ENCODE data around the gene ADTRP. TPM values are rescaled to one million over a fixed set of nuclear protein-coding genes. Genes with fewer than 3 reads are reported as not detected.

ADTRP gene
- total and polyA plus RNA-seq, 10 donors, result 1.00 to 7.4 (median 2.0) TPM

DNA sequence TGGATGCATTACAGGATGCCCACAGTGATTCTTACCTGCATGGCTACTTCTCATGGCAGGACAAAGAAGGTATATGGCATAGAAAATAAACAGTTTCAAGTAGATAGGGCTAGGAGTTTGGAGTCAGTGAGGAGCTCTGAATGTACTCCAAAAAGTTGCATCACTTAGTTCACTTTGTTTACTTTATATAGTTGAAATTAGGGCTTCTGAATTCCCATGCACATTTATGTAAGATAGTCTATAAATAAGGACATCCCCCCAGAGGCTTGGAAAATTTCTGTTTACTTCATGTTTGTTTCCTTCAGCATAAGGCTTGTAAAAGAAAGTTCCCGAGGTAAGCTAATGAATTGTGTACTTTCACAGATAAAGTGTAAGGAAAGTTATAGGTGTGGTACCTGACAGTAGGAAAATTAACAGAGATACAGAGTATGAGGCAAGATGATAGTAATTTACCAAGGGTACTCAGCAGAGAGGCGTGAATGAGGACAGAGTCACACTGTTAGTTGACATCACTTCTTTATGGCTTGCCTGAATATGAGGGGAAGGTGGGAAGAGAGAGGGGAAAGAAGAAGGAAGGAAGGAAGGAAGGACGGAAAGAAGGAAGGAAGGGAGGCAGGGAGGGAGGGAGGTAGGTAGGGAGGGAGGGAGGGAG lies 51.1 kb downstream of the ADTRP start:
- peaks cover 0 to 25% (median 10%) of the 10 kb centered on the region in 6 donors for H3K4me1 ChIP-seq
- intact Hi-C loops (cut with DNase I; ENCODE audit: low total_unique reads), result no loop called here
- no peak for TF ChIP-seq POLR2A (IDR thresholded peaks at IDR 0.05)
- TF ChIP-seq POLR2AphosphoS5 (IDR thresholded peaks at IDR 0.05), result no peak
- no peak for TF ChIP-seq CTCF (IDR thresholded peaks at IDR 0.05 in 8 of 11, conservative IDR thresholded peaks at IDR 0.05 in 3 of 11)
- no peak for DNase-seq
- peak overlapping the region in 1 of 8 donors; percentile 30 for H3K4me3 ChIP-seq
- H3K27me3 ChIP-seq (replicated peaks in 1 of 7), result peaks cover 0 to 4% (median 0%) of the 10 kb centered on the region in 7 donors
- no peaks in the 10 kb centered on the region for H3K9me3 ChIP-seq
- WGBS, 5 donors, result 52 to 85% (median 63%) methylated on average over 2 to 3 of the region's 3 CpGs
- H3K27ac ChIP-seq, result peak overlapping the region in 3 of 8 donors; percentile 55 to 64 (median 63)
- no peaks in the 10 kb centered on the region for H3K36me3 ChIP-seq

- Histone ChIP-seq H3K4me1 (peaks cover 0 to 12% (median 0%) of the 10 kb centered on the region in 6 donors), H3K27me3 (replicated peaks in 1 of 7) (no peaks in the 10 kb centered on the region), H3K9me3 (no peaks in the 10 kb centered on the region), H3K27ac (no peak overlapping the region), H3K36me3 (no peaks in the 10 kb centered on the region), H3K4me3 (no peak overlapping the region)
- TF ChIP-seq POLR2A (IDR thresholded peaks at IDR 0.05), result no peak
- TF ChIP-seq POLR2AphosphoS5 (IDR thresholded peaks at IDR 0.05), result no peak
- no peak for TF ChIP-seq CTCF (IDR thresholded peaks at IDR 0.05 in 8 of 11, conservative IDR thresholded peaks at IDR 0.05 in 3 of 11)
- 94 to 97% (median 97%) methylated on average over 4 of the region's 4 CpGs for WGBS, 5 donors
- intact Hi-C loops (cut with DNase I; ENCODE audit: low total_unique reads), result no loop called here
- no peak for DNase-seq
Observed at GRCh38 chr6:11724286-11724685, 54.3 kb downstream of the ADTRP start.

DNA sequence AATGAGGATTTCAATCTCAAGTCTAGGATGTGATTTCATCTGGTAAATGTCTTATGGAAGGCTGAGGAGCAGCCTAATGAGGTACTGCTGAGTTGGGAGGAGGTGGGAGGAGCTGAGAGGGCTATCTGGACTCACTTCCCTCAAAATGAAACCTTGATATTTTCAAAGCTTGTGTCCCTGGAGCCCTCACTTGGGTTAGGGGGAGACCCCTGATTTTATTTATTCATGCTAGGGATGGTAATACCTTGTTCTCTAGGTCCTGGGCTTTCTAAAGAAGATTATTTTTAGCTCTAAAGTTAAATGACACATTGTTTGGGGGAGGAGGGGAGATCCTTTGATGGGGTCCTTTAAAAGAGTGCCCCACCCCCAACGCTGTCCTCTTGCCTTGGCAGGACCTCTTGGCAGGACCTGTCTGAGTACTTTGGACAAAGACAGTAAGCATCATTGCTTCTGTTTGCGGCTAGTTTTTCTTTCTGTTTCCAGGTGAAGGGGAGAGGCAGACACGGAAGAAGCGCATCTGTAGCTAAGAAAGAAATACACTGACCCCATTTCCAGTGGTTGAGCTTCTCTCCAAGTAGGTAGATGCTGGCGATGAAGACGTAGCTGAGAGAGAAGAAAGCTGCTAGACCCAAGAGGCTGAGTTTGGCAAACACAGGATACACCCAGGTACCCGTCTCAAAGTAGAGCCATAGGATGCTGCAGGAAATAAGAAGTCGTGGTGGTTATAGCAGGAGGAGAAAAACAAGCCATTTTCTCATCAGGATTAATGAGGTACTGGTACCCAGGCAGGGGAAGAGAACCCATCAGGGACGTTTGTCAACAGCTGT lies 55.6 kb downstream of the ADTRP start:
- Histone ChIP-seq H3K27me3 (replicated peaks in 1 of 7) (no peaks in the 10 kb centered on the region), H3K27ac (no peak overlapping the region), H3K4me3 (no peak overlapping the region), H3K36me3 (no peaks in the 10 kb centered on the region), H3K4me1 (peaks cover 0 to 1% (median 0%) of the 10 kb centered on the region in 6 donors), H3K9me3 (no peaks in the 10 kb centered on the region)
- DNase-seq, result no peak
- 71 to 81% (median 72%) methylated on average over 9 of the region's 9 CpGs for WGBS, 5 donors
- TF ChIP-seq POLR2AphosphoS5 (IDR thresholded peaks at IDR 0.05) (no peak), CTCF (IDR thresholded peaks at IDR 0.05 in 8 of 11, conservative IDR thresholded peaks at IDR 0.05 in 3 of 11) (no peak), POLR2A (IDR thresholded peaks at IDR 0.05) (no peak)
- intact Hi-C loops (cut with DNase I; ENCODE audit: low total_unique reads), result no loop called here

DNA sequence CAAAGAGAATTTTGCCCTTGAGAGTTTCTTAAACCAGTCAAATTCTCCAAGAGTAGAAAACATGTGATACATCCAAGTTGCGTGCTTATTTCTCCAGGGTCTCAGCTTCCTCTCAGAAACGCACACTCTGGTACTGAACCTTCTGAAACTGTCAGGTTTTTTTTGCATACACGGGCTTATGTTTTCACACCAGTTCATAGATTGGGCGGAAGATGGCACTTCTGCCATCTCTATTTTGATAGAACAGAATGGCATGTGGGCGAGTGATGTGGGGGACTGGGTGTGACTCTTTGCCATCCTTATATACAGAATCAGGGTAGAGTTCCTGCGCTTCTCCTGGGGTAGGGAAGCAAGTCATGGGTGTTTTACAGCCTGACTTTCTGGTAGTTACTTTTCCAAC lies 56.4 kb downstream of the ADTRP start:
- no peaks in the 10 kb centered on the region for H3K27me3 ChIP-seq (replicated peaks in 1 of 7)
- whole genome bisulfite sequencing, 5 donors, result 82 to 91% (median 83%) methylated on average over 6 of the region's 6 CpGs
- intact Hi-C loops (cut with DNase I; ENCODE audit: low total_unique reads), result no loop called here

More for the DNA sequence above, 56.4 kb downstream of the ADTRP start:
- Histone ChIP-seq H3K27ac (no peak overlapping the region), H3K4me1 (no peaks in the 10 kb centered on the region), H3K4me3 (no peak overlapping the region), H3K36me3 (no peaks in the 10 kb centered on the region), H3K9me3 (no peaks in the 10 kb centered on the region)
- no peak for DNase-seq
- TF ChIP-seq POLR2AphosphoS5 (IDR thresholded peaks at IDR 0.05), result no peak
